IgD-negative memory B cell (primary cell): Measurements from ENCODE around the gene MT1H. TPM values are rescaled to one million over a fixed set of nuclear protein-coding genes. Genes with fewer than 3 reads are reported as not detected.
A peak's percentile ranks its signal among the peaks of the same experiment; 100 is the strongest.
"Not testable (repeated sequence)": the region's sequence is repeated elsewhere in the genome, so short reads cannot be mapped to it uniquely, and the experiment has no call there.

Experiments
- H3K27ac Mint-ChIP-seq, 3 donors: one replicate each; pipeline ENCODE4 v1.8.0; 2020 to 2022; ENCODE audit warnings: mild to moderate bottlenecking in 3 of 3, mixed read lengths in 3 of 3, moderate library complexity in 1 of 3
- H3K27me3 Mint-ChIP-seq: one replicate; pipeline ENCODE4 v1.8.0; 2021; ENCODE audit warnings: mixed read lengths
- H3K36me3 Mint-ChIP-seq: one replicate; pipeline ENCODE4 v1.8.0; 2020; ENCODE audit warnings: mild to moderate bottlenecking, mixed read lengths
- H3K4me1 Mint-ChIP-seq, 3 donors: one replicate each; pipeline ENCODE4 v1.8.0; 2020 to 2022; ENCODE audit warnings: mixed read lengths in 3 of 3, mild to moderate bottlenecking in 1 of 3
- H3K4me3 Mint-ChIP-seq, 4 donors: one replicate each; pipeline ENCODE4 v1.8.0; 2020 to 2022; ENCODE audit warnings: mild to moderate bottlenecking in 4 of 4, mixed read lengths in 4 of 4, moderate library complexity in 3 of 4
- H3K9me3 Mint-ChIP-seq, 3 donors: one replicate each; pipeline ENCODE4 v1.8.0; 2020 to 2021; ENCODE audit warnings: mixed read lengths in 3 of 3, mild to moderate bottlenecking in 1 of 3
- polyA plus RNA-seq: library from polyadenylated mRNA; unstranded; fragments of 300-500 nt; fragmentation: Illumina TruSeq; gene quantifications from one replicate; pipeline ENCODE4 v1.2.3, GENCODE V29; 2021

The MT1H gene
- polyA plus RNA-seq: not detected

DNA sequence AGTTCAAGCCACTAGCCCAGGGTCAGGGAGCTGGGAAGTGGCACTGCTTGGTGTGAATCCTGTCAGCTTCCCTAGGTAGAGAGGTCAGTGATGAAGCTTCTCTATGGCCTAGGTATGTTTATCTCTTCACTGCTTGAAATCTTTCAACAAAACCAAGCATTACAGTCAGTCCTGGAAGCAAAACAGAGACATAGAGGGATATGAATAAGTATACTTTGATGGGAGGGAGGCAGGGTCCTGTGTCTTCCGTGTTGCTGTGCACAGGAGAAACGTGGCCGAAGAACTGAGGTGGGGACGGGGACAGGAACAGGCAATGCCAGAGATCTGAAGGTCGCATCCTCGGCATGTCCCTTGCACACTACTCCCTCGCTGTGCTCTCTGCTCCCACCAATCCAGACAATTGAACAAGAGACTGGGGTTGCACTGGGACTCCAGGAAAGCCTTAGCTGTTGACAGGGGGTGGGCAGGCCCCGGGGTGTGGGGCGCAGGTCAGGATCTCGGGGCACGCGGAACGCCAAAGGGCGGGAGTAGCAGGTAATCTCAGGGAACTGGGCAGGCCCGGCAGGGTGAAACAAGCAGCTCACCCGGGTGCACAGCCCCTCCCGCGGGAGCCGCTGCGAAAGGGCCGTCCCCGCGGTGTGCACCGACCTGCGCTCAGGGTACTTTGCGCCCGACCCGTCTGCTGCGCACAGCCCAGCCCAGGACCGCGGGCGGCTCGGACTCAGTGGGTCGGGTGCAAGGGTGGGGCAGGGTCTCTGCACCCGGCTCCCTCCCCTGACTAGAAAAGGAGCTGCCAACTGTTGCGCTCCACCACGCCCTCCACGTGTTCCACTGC lies at the start of gene MT1H:
TSS of gene MT1H (plus strand) at position 810 of the 835 bp plus-strand sequence. CDS start 71 bp downstream, outside the sequence.
- peak within 1 kb of the TSS in 2 of 4 donors; percentile 59 to 85 for H3K4me3 Mint-ChIP-seq
- H3K27ac Mint-ChIP-seq: no peak within 1 kb of the TSS
- peaks cover 0 to 1% (median 0%) of the 10 kb centered on the region in 3 donors for H3K9me3 Mint-ChIP-seq
- peaks cover 2% of the 10 kb centered on the region for H3K36me3 Mint-ChIP-seq
- peaks cover 56% of the 10 kb centered on the region for H3K27me3 Mint-ChIP-seq
- peaks cover 2 to 11% (median 3%) of the 10 kb centered on the region in 3 donors for H3K4me1 Mint-ChIP-seq

DNA sequence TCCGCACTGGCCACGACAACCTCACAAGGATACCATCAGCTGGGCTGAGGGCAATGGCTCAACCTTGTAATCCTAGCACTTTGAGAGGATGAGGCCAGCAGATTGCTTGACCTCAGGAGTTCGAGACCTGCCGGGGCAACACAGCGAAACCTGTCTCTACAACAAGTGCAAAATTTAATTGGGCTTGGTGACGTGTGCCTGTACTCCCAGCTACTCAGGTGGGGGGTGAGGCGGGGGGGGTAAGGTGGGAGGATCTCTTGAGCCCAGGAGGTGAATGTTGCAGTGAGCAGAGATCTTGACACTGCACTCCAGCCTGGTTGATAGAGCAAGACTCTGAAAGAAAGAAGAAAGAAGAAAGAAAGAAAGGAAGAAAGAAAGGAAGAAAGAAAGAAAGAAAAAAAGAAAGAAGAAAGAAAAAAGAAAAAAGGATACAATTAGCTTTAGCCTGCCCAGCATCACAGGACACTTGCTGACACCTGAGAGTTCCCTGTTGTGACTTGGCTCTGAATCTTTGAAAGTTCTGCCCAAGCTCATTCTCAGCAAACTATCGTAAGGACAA lies 49.2 kb upstream of the MT1H start:
- Mint-ChIP-seq H3K4me3 (no peak overlapping the region), H3K4me1 (peaks cover 0 to 12% (median 7%) of the 10 kb centered on the region in 3 donors), H3K27ac (peak overlapping the region in 1 of 3 donors; percentile 60), H3K27me3 (peaks cover 39% of the 10 kb centered on the region), H3K9me3 (no peaks in the 10 kb centered on the region), H3K36me3 (peaks cover 3% of the 10 kb centered on the region)

DNA sequence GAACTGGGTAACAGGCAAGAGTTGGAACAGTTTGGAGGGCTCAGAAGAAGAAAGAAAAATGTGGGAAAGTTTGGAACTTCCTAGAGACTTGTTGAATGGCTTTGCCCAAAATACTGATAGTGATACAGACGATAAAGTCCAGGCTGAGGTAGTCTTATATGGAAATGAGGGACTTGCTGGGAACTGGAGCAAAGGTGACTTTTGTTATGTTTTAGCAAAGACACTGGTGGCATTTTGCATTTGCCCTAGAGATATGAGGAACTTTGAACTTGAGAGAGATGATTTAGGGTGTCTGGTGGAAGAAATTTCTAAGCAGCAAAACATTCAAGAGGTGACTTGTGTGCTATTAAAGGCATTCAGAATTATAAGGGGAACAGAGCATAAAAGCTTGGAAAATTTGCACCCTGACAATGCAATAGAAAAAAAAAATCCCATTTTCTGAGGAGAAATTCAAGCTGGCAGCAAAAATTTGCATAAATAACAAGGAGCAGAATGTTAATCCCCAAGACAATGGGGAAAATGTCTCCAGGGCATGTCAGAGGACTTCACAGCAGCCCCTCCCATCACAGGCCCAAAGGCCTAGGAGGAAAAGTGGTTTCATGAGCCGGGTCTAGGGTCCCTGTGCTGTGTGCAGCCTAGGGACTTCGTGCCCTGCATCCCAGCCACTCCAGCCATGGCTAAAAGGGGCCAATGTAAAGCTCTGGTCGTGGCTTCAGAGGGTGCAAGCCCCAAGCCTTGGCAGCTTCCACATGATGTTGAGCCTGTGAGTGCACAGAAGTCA lies 47.8 kb upstream of the MT1H start:
- H3K27ac Mint-ChIP-seq: not testable (repeated sequence)
- peaks cover 45% of the 10 kb centered on the region for H3K27me3 Mint-ChIP-seq

DNA sequence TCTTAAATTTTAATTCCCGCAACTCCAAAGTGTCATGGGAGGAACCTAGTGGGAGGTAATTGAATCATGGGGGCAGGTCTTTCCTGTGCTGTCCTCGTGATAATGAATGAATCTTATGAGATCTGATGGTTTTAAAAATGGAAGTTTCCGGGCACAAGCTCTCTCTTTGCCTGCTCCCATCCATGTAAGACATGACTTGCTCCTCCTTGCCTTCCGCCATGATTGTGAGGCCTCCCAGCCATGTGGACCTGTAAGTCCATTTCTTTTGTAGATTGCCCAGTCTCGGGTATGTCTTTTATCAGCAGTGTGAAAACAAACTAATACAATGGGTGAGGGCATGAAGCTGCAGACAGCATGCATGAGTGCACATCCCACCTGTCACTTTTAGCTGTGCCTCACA lies 46.4 kb upstream of the MT1H start:
- not testable (repeated sequence) for H3K4me1 Mint-ChIP-seq, H3K4me3 Mint-ChIP-seq, H3K9me3 Mint-ChIP-seq, H3K27ac Mint-ChIP-seq, H3K36me3 Mint-ChIP-seq
- peaks cover 37% of the 10 kb centered on the region for H3K27me3 Mint-ChIP-seq

More for the DNA sequence above, 47.8 kb upstream of the MT1H start:
- peaks cover 0 to 13% (median 10%) of the 10 kb centered on the region in 3 donors for H3K4me1 Mint-ChIP-seq
- H3K4me3 Mint-ChIP-seq, H3K9me3 Mint-ChIP-seq, H3K36me3 Mint-ChIP-seq: not testable (repeated sequence)

DNA sequence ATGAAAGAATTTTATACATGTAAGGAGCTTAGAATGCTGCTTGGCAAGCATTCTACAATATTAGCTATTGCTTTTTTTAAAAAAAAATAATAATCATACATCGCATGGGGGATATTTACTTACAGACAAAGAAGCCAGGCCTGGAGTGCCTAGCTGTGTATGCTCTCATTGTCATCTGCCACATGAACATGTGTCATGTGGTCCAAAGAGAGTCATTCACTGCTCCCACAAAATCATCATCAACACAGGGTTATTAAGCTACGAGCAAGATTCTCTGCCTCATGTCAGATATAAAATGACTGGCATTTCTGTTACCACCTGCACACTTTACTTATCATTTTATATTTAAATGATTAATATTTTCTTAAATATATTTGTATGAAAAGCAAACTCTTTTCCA lies 46.0 kb upstream of the MT1H start:
- Mint-ChIP-seq H3K9me3 (no peaks in the 10 kb centered on the region), H3K36me3 (peaks cover 3% of the 10 kb centered on the region), H3K4me1 (peaks cover 0 to 10% (median 8%) of the 10 kb centered on the region in 3 donors), H3K27me3 (peaks cover 33% of the 10 kb centered on the region), H3K4me3 (no peak overlapping the region), H3K27ac (no peak overlapping the region)

DNA sequence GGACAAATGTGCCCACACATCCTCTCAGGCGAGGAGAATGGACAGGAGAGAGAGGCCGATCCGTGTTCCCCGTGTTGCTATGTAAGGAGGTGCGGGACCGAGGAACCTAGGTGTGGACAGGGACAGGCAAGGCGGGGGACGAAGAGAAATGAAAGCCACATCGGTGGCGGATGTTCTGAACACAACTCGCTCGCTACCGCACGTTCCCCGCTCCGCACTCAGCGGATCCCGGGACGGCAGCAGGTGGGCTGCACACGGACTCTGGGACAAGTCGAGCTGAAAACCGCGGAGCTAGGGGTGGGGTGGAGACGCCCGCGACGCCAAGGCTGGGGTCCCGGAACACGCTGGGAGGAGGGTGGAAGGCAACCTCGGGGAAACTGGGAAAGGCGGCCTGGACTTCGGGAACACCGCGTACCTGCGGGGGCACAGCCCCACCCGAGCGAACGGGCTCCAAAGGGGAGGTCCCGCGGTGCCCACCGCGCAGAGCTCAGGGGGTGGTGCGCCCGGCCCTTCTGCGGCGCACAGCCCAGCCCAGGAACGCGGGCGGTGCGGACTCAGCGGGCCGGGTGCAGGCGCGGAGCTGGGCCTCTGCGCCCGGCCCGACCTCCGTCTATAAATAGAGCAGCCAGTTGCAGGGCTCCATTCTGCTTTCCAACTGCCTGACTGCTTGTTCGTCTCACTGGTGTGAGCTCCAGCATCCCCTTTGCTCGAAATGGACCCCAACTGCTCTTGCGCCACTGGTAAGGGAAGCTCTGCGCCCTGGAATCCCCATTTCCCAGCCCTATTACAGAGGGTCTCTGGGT lies 44.3 kb upstream of the MT1H start, which contains the start of gene MT1E:
TSS of gene MT1E (plus strand) at position 642 of the 803 bp plus-strand sequence. CDS start at position 713, 71 bp downstream.
- Mint-ChIP-seq H3K27me3 (peaks cover 29% of the 10 kb centered on the region), H3K9me3 (no peaks in the 10 kb centered on the region), H3K27ac (peak within 1 kb of the TSS in 1 of 3 donors; percentile 48), H3K36me3 (peaks cover 2% of the 10 kb centered on the region), H3K4me1 (peaks cover 5 to 14% (median 14%) of the 10 kb centered on the region in 3 donors), H3K4me3 (peak within 1 kb of the TSS; percentile 45 to 91 (median 82))

DNA sequence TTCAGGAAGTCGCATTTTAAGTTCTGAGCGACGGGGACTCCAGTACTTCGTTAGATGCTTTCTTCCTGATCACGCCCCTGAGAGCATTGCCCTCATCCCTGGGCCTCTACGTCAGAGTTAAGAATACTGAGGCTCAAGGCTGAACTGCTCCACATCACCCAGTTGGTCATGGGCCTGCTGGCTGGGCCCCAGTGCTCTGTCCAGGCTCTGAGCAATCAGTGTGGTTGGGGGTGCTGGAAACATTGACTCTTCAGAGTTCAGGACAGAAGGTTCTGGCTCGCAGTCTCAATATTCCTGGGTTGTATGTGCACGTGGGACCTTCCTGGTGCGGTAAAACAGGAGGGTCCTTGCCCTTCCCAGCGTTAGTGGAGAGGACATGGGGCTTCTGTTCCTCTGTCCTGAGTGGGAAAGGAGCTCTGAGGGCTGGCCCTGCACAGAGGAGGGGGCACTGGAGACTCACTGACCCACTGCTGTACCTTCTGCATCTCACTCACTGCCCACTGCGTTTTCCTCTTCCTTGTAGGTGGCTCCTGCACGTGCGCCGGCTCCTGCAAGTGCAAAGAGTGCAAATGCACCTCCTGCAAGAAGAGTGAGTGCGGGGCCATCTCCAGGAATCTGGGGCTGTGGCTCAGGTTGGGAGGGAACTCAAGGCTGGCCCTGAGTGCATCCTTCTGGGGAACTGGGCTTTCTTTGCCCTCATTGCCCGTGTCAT lies 43.5 kb upstream of the MT1H start:
- peaks cover 29% of the 10 kb centered on the region for H3K27me3 Mint-ChIP-seq
- peak overlapping the region; percentile 45 to 91 (median 78) for H3K4me3 Mint-ChIP-seq
- no peak overlapping the region for H3K27ac Mint-ChIP-seq
- no peaks in the 10 kb centered on the region for H3K9me3 Mint-ChIP-seq
- peaks cover 6 to 16% (median 14%) of the 10 kb centered on the region in 3 donors for H3K4me1 Mint-ChIP-seq
- peaks cover 2% of the 10 kb centered on the region for H3K36me3 Mint-ChIP-seq

DNA sequence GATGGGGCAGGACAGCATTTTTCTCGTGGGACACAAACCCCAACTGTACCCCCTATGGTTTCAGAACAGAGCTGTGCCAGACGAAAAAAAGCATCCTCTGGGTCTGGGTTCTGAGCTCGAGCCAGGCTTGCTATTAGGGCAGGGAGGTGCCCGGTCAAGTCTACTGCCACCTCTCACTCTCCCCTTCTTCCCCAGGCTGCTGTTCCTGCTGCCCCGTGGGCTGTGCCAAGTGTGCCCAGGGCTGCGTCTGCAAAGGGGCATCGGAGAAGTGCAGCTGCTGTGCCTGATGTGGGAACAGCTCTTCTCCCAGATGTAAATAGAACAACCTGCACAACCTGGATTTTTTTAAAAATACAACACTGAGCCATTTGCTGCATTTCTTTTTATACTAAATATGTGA lies 42.9 kb upstream of the MT1H start:
- Mint-ChIP-seq H3K27ac (no peak overlapping the region), H3K4me1 (peaks cover 6 to 16% (median 14%) of the 10 kb centered on the region in 3 donors), H3K9me3 (no peaks in the 10 kb centered on the region), H3K27me3 (peaks cover 30% of the 10 kb centered on the region), H3K36me3 (peaks cover 1% of the 10 kb centered on the region), H3K4me3 (no peak overlapping the region)

DNA sequence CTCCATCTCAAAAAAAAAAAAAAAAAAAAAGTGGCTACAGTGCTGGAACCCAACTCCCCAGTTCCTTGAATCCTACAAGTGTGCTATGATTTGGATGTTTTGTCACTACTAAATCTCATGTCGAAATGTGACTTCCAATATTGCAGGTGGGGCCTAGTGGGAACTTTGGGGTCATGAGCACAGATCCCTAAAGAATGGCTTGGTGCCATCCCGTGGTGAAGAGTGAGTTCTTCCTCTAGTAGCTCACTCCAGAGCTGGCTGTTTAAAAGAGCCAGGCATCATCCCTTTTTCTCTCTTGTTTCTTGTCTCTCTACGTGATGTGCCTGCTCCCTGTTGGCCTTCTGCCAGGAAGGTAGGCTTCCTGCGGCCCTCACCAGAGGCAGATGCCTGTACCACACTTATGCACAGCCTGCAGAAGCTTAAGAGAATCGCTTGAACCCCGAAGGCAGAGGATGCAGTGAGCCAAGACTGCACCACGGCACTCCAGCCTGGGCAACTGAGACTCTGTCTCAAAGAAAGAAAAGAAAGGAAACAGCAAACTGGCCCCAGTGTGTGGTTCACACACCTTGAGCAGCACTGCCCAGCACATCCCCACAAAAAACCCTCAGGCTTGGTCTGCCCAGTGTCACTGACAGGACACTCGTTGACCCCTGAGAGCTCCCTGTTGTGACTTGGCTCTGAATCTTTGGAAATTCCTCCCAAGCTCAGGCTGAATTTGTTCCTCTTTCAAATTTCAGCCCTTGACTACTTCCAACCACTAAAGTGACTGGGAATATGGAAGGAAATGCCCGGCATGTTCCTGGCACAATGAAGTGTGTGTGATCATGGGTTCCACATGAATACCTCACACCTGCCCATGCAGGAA lies 40.9 kb upstream of the MT1H start:
- Mint-ChIP-seq H3K27ac (no peak overlapping the region), H3K36me3 (no peaks in the 10 kb centered on the region), H3K27me3 (peaks cover 46% of the 10 kb centered on the region)

DNA sequence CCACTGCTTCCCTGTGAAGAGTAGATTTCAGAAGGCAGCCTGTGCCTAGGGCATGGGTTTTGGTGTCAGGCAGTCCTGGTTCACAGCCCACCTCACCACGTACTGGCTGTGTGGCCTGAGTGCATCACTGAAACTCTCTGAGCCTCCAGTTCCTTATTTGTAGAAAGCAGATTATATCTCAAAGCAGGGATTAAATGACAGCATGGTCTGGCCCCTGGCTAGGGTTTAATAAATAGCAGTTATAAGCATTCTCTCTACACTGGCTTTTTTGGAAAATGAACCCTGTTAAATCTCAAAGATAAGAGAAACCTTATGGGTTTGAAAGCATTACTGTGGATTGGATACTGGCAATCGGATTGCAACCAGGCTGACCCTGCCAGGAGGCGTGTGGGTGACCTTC lies 40.1 kb upstream of the MT1H start:
- Mint-ChIP-seq H3K27me3 (peaks cover 50% of the 10 kb centered on the region), H3K4me3 (no peak overlapping the region), H3K36me3 (no peaks in the 10 kb centered on the region), H3K4me1 (peaks cover 6 to 22% (median 10%) of the 10 kb centered on the region in 3 donors), H3K9me3 (no peaks in the 10 kb centered on the region), H3K27ac (no peak overlapping the region)

More for the DNA sequence above, 40.9 kb upstream of the MT1H start:
- Mint-ChIP-seq H3K4me1 (peaks cover 6 to 22% (median 12%) of the 10 kb centered on the region in 3 donors), H3K4me3 (no peak overlapping the region), H3K9me3 (no peaks in the 10 kb centered on the region)

DNA sequence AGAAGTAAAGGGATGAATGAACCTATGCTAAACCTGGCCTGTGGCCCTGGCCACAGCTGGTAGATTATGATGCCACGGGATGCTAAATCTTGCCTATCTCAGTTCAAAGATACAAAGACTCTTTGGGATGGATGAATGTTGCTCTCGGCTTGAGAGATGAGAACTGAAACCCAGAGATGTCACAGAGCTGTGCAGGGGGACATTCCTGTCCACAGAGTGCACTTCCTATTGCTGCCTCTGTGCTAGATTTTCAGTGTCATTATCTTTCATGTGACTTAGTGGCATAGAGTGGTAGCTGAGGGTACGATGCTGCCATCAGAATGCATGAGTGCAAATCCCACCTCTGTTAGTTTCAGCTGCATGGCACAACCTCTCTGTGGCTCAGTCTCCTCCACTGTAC lies 39.5 kb upstream of the MT1H start:
- Mint-ChIP-seq H3K27me3 (peaks cover 51% of the 10 kb centered on the region), H3K36me3 (no peaks in the 10 kb centered on the region), H3K9me3 (no peaks in the 10 kb centered on the region), H3K4me3 (no peak overlapping the region), H3K4me1 (peaks cover 11 to 22% (median 11%) of the 10 kb centered on the region in 3 donors), H3K27ac (no peak overlapping the region)

DNA sequence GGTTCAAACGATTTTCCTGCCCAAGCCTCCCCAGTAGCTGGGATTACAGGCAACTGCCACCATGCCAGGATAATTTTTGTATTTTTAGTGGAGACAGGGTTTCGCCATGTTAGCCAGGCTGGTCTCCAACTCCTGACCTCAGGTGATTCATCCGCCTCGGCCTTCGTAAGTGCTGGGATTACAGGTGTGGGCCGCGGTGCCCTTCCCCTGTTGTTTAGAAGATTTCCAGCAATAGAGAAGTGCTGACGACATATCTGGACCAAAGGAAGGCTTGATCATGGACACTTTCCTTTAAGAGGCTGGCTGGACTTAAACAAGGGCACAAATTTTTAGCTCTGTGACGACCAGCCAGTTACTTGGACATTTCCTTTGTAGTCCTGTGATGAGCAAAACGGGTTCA lies 38.4 kb upstream of the MT1H start:
- peaks cover 9 to 21% (median 11%) of the 10 kb centered on the region in 3 donors for H3K4me1 Mint-ChIP-seq
- no peaks in the 10 kb centered on the region for H3K36me3 Mint-ChIP-seq
- H3K4me3 Mint-ChIP-seq: no peak overlapping the region
- no peak overlapping the region for H3K27ac Mint-ChIP-seq
- H3K27me3 Mint-ChIP-seq: peaks cover 50% of the 10 kb centered on the region
- H3K9me3 Mint-ChIP-seq: no peaks in the 10 kb centered on the region

DNA sequence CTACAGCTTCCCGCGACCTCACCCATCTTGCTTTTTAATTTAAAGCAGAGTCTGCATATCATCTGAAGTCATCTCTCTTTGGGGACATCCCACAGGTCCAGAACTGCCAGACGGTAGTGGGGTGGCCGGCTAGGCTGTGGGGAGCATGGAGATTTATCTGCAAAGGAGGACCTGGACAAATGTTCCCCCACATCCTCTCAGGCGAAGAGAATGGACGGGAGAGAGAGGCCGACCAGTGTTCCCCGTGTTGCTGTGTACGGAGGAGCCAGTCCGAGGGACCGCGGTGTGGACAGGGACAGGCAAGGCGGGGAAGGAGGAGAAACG lies 37.8 kb upstream of the MT1H start:
- Mint-ChIP-seq H3K27ac (no peak overlapping the region), H3K9me3 (no peaks in the 10 kb centered on the region), H3K4me3 (peak overlapping the region in 3 of 4 donors; percentile 51 to 60 (median 58)), H3K4me1 (peaks cover 9 to 21% (median 11%) of the 10 kb centered on the region in 3 donors), H3K27me3 (peaks cover 53% of the 10 kb centered on the region), H3K36me3 (no peaks in the 10 kb centered on the region)
